Chondrocyte (in vitro differentiated cells): ENCODE results near the gene RAB13. TPM values are rescaled to one million over a fixed set of nuclear protein-coding genes. Genes with fewer than 3 reads are reported as not detected.
A peak's percentile ranks its signal among the peaks of the same experiment; 100 is the strongest.

Experiments used
- DNase-seq: peaks from one replicate; pipeline ENCODE4 v3.0.0; 2021; ENCODE audit warnings: mixed read lengths, low spot score
- H3K27ac Mint-ChIP-seq: one replicate; pipeline ENCODE4 v1.8.0; 2021; ENCODE audit warnings: mild to moderate bottlenecking, moderate library complexity, mixed read lengths; ENCODE audit not compliant: unreplicated experiment
- H3K27me3 Mint-ChIP-seq: 2 replicates; pipeline ENCODE4 v1.8.0; 2021; ENCODE audit warnings: low read depth, mixed read lengths
- H3K36me3 Mint-ChIP-seq: 2 replicates; pipeline ENCODE4 v1.8.0; 2021; ENCODE audit warnings: low read depth, mixed read lengths
- H3K4me1 Mint-ChIP-seq: 2 replicates; pipeline ENCODE4 v1.8.0; 2021; ENCODE audit warnings: low read depth, mild to moderate bottlenecking, mixed read lengths
- H3K4me3 Mint-ChIP-seq: one replicate; pipeline ENCODE4 v1.8.0; 2021; ENCODE audit warnings: mild to moderate bottlenecking, moderate library complexity, mixed read lengths; ENCODE audit not compliant: unreplicated experiment
- H3K9me3 Mint-ChIP-seq: 2 replicates; pipeline ENCODE4 v1.8.0; 2021; ENCODE audit warnings: low read depth, mixed read lengths
- CTCF ChIP-seq: fragments of 200-600 bp; sonication (generic); IDR thresholded peaks from 2 replicates; pipeline ENCODE4 v1.5.0; 2021; ENCODE audit warnings: antibody characterized with exemption, mild to moderate bottlenecking, moderate library complexity
- total RNA-seq: library from RNA; stranded (reverse); gene quantifications from 3 replicates; pipeline ENCODE4 v1.2.1, GENCODE V29; 2021

RAB13 gene
- total RNA-seq, 1 donor from 2014 or later = 116 TPM

GRCh38 chr1:153968408-153968807 is 17.7 kb downstream of the RAB13 start:
- Mint-ChIP-seq H3K4me1 (peaks cover 43% of the 10 kb centered on the region), H3K4me3 (peak overlapping the region; percentile 95), H3K36me3 (no peaks in the 10 kb centered on the region), H3K27ac (peak overlapping the region; percentile 98), H3K9me3 (no peaks in the 10 kb centered on the region), H3K27me3 (no peaks in the 10 kb centered on the region)
- DNase-seq = no peak
- TF ChIP-seq CTCF = no peak

- peak; percentile 28 for TF ChIP-seq CTCF
- H3K4me3 Mint-ChIP-seq = peak overlapping the region; percentile 95
- peak overlapping the region; percentile 98 for H3K27ac Mint-ChIP-seq
- no peak for DNase-seq
- no peaks in the 10 kb centered on the region for H3K9me3 Mint-ChIP-seq
- no peaks in the 10 kb centered on the region for H3K36me3 Mint-ChIP-seq
- H3K27me3 Mint-ChIP-seq = no peaks in the 10 kb centered on the region
- H3K4me1 Mint-ChIP-seq = peaks cover 45% of the 10 kb centered on the region
Observed at GRCh38 chr1:153968000-153968363, 18.2 kb downstream of the RAB13 start.

- H3K36me3 Mint-ChIP-seq = no peaks in the 10 kb centered on the region
- no peaks in the 10 kb centered on the region for H3K27me3 Mint-ChIP-seq
- H3K4me3 Mint-ChIP-seq = peak within 1 kb of the TSS; percentile 95
- DNase-seq = peak; percentile 95
- H3K4me1 Mint-ChIP-seq = peaks cover 51% of the 10 kb centered on the region
- TF ChIP-seq CTCF = peak; percentile 73
- H3K9me3 Mint-ChIP-seq = no peaks in the 10 kb centered on the region
- peak within 1 kb of the TSS; percentile 98 for H3K27ac Mint-ChIP-seq
Observed at GRCh38 chr1:153967107-153967999, 18.8 kb downstream of the RAB13 start, which contains the start of gene CREB3L4. TSS of gene CREB3L4 (plus strand) at chr1:153967902. CDS start at chr1:153968526, 624 bp downstream.

- H3K4me3 Mint-ChIP-seq = peak overlapping the region; percentile 88
- peak overlapping the region; percentile 94 for H3K27ac Mint-ChIP-seq
- peaks cover 73% of the 10 kb centered on the region for H3K4me1 Mint-ChIP-seq
- no peaks in the 10 kb centered on the region for H3K9me3 Mint-ChIP-seq
- peaks cover 4% of the 10 kb centered on the region for H3K36me3 Mint-ChIP-seq
- no peak for TF ChIP-seq CTCF
- peak; percentile 86 for DNase-seq
- H3K27me3 Mint-ChIP-seq = no peaks in the 10 kb centered on the region
Observed at GRCh38 chr1:153963850-153964331, 22.2 kb downstream of the RAB13 start.

- peaks cover 73% of the 10 kb centered on the region for H3K4me1 Mint-ChIP-seq
- H3K36me3 Mint-ChIP-seq = peaks cover 4% of the 10 kb centered on the region
- DNase-seq = peak; percentile 99
- H3K4me3 Mint-ChIP-seq = peak within 1 kb of the TSS; percentile 88
- TF ChIP-seq CTCF = no peak
- peak within 1 kb of the TSS; percentile 94 for H3K27ac Mint-ChIP-seq
- no peaks in the 10 kb centered on the region for H3K27me3 Mint-ChIP-seq
- H3K9me3 Mint-ChIP-seq = no peaks in the 10 kb centered on the region
Observed at GRCh38 chr1:153963030-153963849, 22.9 kb downstream of the RAB13 start, which contains the start of gene SLC39A1. TSS of gene SLC39A1 (minus strand) at chr1:153963537. CDS start at chr1:153962715, 822 bp downstream.
